HUDEP-2 (cell line): ENCODE results near the gene NAMPT.
"Not testable (repeated sequence)": the region's sequence is repeated elsewhere in the genome, so short reads cannot be mapped to it uniquely, and the experiment has no call there.

Experiments
- DNase-seq, 76 experiments: peaks; one replicate each; lab custom pipeline; 2025; ENCODE audit not compliant: unreplicated experiment in 76 of 76; lab: John Stamatoyannopoulos, UW

The NAMPT gene

GRCh38 chr7:106305732-106306131 lies 20.9 kb upstream of the NAMPT start:
- DNase-seq, result no peak

GRCh38 chr7:106304568-106304967 lies 19.8 kb upstream of the NAMPT start:
- DNase-seq, result no peak

GRCh38 chr7:106298631-106299030 lies 13.8 kb upstream of the NAMPT start:
- not testable (repeated sequence) for DNase-seq

- not testable (repeated sequence) for DNase-seq
Observed at GRCh38 chr7:106298155-106298554, 13.4 kb upstream of the NAMPT start.

GRCh38 chr7:106294334-106294733 lies 9.6 kb upstream of the NAMPT start:
- no peak for DNase-seq

- no peak for DNase-seq
Observed at GRCh38 chr7:106291247-106291646, 6.5 kb upstream of the NAMPT start.

- no peak for DNase-seq
Observed at GRCh38 chr7:106290319-106290718, 5.5 kb upstream of the NAMPT start.

GRCh38 chr7:106289848-106290247 lies 5.1 kb upstream of the NAMPT start:
- no peak for DNase-seq

GRCh38 chr7:106288263-106288662 lies 3.5 kb upstream of the NAMPT start:
- DNase-seq, result no peak

GRCh38 chr7:106287786-106288185 lies 3.0 kb upstream of the NAMPT start:
- DNase-seq, result no peak

GRCh38 chr7:106285855-106286492 lies 1.2 kb upstream of the NAMPT start:
- peak in 1 of 76 experiments; percentile 23 for DNase-seq

- DNase-seq, result peak; percentile 56 to 98 (median 96)
Observed at GRCh38 chr7:106285051-106285854, 470 bp upstream of the NAMPT start.

- peak in 57 of 76 experiments; percentile 3 to 53 (median 24) for DNase-seq
Observed at GRCh38 chr7:106283831-106284713, 711 bp downstream of the NAMPT start.

- no peak for DNase-seq
Observed at GRCh38 chr7:106283501-106283830, 1.3 kb downstream of the NAMPT start.

- DNase-seq, result no peak
Observed at GRCh38 chr7:106282852-106283251, 1.9 kb downstream of the NAMPT start.

GRCh38 chr7:106282390-106282789 lies 2.4 kb downstream of the NAMPT start:
- DNase-seq, result no peak

GRCh38 chr7:106281585-106282318 lies 3.0 kb downstream of the NAMPT start:
- no peak for DNase-seq

- DNase-seq, result peak in 2 of 76 experiments; percentile 1
Observed at GRCh38 chr7:106281127-106281526, 3.7 kb downstream of the NAMPT start.

- peak in 8 of 76 experiments; percentile 5 to 36 (median 17) for DNase-seq
Observed at GRCh38 chr7:106279425-106280197, 5.2 kb downstream of the NAMPT start.

GRCh38 chr7:106278695-106279094 lies 6.1 kb downstream of the NAMPT start:
- no peak for DNase-seq
